Adrenal gland (tissue), 5 donors: Measurements from ENCODE around the gene ARHGAP8.

Source experiments
- CTCF ChIP-seq, 6 experiments: fragments of 450-650 bp in 4 of 6; fragments of 200-600 bp in 2 of 6; sonication (generic) in 1 of 6; IDR thresholded peaks; 1 replicate in 5 of 6; 2 replicates in 1 of 6; pipeline versions ENCODE4 v1.5.1 to v1.8.0; 2016 to 2021; ENCODE audit warnings: antibody characterized with exemption in 6 of 6, mild to moderate bottlenecking in 2 of 6, moderate library complexity in 1 of 6
- POLR2A ChIP-seq, 2 donors: fragments of 450-650 bp; IDR thresholded peaks; one replicate each; pipeline ENCODE4 v1.6.1; 2017; ENCODE audit warnings: antibody characterized with exemption in 2 of 2, mild to moderate bottlenecking in 2 of 2, moderate library complexity in 1 of 2
- donor health status: DM: no; HTN: no; CAD: no.

GRCh38 chr22:44847380-44847779 lies 95.0 kb downstream of the ARHGAP8 start:
- no peak for TF ChIP-seq CTCF (IDR thresholded peaks at IDR 0.05)
- TF ChIP-seq POLR2A (IDR thresholded peaks at IDR 0.05): no peak
